ENCODE data around the gene CCDC13.
"Not testable (repeated sequence)": the region's sequence is repeated elsewhere in the genome, so short reads cannot be mapped to it uniquely, and the experiment has no call there.

The CCDC13 gene, protein sequence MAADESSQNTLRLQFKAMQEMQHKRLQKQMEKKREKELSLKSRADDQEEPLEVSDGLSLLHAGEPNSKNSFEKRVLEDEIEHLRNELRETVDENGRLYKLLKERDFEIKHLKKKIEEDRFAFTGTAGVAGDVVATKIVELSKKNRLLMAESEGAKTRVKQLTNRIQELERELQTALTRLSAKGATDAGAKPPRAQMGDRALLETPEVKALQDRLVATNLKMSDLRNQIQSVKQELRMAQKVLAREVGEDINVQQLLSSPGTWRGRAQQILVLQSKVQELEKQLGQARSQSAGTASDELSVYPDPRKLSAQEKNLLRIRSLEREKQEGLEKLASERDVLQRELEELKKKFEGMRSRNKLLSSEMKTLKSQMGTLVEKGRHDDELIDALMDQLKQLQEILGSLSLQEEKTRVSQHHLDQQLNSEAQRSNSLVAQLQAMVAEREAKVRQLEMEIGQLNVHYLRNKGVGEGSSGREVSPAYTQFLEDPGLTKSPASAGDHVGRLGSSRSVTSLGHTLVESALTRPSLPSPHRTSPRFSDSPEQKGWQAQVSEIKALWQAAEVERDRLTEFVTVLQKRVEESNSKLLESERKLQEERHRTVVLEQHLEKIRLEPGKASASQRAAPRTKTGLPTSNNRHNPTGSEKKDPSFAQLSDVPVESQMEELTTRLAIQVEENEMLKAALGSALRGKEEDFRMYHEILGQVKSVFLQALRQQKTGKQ

GRCh38 chr3:42772670-42773408 lies at the start of gene CCDC13:
Gene CCDC13 (minus strand): TSS chr3:42773253. CDS start chr3:42758345, 14,908 bp downstream.
- DNase-seq, result peak; percentile 96

DNA sequence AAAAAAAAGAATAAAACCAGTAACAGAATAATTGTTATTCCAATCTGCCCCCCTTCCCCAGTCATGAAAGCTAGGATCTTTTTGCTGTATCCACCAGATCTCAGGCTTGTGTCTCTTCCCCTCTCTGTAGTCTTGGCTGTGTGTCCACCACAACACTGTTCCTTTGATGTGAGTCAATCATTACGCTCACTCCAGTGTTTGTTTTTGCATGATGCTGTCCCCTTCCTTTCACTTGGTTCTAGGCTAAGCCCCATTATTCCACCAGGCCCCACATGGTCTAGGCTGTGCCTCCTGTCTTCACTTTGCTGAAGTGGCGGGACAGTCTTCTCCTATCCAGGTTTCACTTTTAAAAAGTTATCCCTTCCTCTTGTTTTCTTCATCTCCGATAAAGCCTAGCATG lies 49.8 kb upstream of the CCDC13 start:
- DNase-seq, result no peak

DNA sequence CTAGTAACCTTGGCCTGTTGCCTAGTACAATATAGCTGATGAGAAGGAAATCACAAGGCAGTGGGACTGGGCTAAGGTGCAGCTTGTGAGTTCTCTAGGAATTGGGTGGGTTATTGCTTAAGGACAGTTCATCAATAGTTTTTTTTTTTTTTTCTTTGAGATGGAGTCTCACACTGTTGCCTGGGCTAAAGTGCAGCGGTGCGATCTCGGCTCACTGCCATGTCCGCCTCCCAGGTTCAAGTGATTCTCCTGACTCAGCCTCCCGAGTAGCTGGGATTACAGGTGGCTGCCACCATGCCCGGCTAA lies 47.6 kb upstream of the CCDC13 start:
- DNase-seq, result no peak

DNA sequence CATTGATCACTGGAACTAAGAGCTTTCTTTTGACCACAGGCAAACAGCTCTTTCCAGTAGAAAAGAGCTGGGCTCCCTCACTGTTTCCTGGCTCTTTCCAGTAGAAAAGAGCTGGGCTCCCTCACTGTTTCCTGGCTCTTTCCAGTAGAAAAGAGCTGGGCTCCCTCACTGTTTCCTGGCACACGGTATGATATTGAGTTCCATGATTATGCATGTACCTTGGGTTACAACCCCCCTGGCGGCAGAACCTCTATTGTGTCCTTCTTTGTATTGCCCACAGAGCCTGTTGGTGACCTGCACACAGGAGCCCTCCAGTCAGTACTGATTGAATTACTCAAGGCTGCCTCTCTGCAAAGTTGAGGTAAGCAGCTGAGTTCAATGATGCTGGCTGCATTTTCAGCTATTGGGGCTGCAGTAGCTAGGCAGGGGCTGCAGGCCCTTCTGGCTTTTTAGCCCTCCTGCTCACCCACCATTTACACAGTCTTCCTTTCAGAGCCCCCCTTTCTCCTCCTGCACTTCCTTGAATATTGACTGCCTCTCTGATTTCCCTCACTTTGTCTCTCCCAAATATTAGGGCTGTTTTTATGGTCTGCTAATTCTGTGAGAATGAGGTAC lies 46.4 kb upstream of the CCDC13 start:
- DNase-seq, result no peak

DNA sequence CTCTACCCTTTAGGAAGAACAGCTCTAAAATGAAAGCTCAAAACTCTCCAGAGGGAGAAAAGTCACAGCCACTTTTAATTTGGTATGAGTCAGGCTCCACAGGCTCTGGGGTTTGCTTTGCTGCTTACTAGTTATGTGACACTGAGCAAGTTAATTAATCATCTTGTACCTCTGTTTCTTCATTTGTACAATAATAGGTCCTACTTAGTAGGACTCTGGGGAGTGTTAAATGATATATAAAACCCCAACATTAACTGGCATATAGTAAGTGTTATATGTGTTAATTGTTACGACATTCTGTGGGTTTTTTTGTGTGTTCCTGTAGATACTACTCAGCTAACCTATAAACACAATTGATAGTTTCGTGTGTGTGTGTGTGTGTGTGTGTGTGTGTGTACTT lies 42.8 kb upstream of the CCDC13 start:
- no peak for DNase-seq

DNA sequence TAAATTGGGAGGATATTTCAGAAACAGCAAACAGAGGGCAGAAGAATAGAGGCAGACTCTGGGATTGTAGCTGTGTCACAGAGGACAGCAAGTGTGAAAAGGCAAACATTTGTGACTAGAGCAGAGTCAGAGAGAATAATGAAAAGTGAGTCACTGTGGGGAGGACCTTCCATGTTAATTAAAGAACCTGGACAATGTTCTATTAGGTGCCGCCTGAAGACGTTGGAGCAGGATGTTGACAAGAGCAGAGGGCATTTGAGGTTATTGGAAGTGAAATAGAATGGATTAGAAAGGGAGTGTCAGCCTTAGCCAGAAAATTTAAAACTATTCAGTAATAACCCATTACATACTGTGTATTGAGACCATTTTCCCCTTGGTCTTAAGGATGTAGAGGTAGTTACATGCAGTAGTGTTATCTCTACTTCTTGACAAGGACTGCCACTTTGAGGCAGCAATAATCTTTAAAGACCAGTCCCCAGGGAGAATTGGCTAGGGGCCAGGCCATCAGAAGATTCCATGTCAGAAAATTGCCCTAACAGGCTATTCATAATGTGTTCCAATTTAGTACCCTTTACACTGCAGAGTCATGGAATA lies 42.0 kb upstream of the CCDC13 start:
- peak; percentile 13 for DNase-seq

DNA sequence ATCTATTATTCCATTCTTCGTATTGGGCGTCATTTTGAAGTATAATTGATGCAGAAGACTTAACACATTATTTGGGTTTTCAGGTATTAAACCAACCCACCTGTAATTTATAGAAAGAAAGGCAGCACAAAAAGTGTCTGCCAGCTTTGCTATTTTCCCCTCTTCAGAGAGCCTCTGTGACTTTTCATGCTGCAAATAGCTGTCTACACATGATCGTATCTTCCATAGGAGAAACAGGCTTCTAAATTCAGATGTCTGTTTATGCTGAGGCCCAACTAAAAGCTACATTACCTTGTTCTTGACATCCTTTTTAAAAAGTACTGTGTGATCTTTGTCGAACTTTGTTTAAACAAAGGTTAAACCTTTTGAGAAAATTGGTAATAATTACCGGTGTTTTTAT lies 41.2 kb upstream of the CCDC13 start:
- DNase-seq, result no peak

DNA sequence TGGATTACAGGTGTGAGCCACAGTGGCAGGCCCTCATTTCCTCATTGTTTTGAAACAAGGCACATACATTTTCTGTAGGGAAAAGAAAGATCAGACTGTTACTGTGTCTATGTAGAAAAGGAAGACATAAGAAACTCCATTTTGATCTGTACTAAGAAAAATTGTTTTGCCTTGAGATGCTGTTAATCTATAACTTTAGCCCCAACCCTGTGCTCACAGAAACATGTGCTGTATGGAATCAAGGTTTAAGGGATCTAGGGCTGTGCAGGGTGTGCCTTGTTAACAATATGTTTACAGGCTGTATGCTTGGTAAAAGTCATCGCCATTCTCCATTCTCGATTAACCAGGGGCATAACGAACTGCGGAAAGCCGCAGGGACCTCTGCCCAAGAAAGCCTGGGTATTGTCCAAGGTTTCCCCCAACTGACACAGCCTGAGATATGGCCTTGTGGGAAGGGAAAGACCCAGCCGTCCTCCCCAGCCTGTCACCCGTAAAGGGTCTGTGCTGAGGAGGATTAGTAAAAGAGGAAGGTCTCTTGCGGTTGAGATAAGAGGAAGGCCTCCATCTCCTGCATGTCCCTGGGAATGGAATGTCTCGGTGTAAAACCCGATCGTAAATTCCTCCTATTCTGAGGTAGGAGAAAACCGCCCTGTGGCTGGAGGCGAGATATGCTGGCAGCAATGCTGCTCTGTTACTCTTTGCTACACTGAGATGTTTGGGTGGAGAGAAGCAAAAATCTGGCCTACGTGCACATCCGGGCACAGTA lies 38.2 kb upstream of the CCDC13 start:
- not testable (repeated sequence) for DNase-seq

GRCh38 chr3:42810706-42811105 lies 37.7 kb upstream of the CCDC13 start:
- DNase-seq, result not testable (repeated sequence)

- no peak for DNase-seq
Observed at GRCh38 chr3:42809202-42809601, 36.1 kb upstream of the CCDC13 start, which contains the start of gene ACKR2. Gene ACKR2 (plus strand): TSS chr3:42809445. CDS start chr3:42864503, 55,058 bp downstream.

- DNase-seq, result no peak
Observed at GRCh38 chr3:42807929-42808328, 34.9 kb upstream of the CCDC13 start.

DNA sequence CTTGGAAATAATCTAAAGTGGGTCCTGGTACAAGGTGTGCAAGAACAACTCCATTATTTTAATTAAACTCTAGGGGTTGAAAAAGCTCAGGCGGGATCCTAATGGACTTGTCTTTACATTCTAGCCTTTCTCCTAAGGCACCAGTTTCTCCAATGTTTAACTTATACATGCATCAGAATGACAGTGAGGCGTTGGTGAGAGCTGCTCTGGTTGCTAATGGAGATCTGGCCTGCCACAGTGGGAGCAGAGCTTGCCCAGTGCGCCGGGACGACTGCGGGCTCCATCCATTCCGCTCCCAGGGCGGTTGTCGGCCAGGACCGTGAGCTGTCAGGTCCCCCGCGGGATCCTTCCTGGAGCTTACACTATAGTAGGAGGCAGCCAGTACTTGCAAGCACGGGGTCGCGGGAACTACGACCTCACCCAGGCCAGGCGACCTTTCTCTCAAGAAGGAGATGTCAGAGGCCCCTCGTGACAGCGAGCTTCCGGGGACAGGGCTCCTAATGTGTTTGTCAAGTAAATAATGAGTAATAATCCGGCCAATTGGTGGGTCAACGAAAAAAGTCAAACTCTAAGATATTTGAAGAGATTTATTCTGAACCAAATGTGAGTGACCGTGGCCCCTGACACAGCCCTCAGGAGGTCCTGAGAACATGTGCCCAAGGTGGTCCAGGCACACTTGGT lies 32.2 kb upstream of the CCDC13 start:
- DNase-seq, result peak; percentile 60

- no peak for DNase-seq
Observed at GRCh38 chr3:42804831-42805132, 31.7 kb upstream of the CCDC13 start.

DNA sequence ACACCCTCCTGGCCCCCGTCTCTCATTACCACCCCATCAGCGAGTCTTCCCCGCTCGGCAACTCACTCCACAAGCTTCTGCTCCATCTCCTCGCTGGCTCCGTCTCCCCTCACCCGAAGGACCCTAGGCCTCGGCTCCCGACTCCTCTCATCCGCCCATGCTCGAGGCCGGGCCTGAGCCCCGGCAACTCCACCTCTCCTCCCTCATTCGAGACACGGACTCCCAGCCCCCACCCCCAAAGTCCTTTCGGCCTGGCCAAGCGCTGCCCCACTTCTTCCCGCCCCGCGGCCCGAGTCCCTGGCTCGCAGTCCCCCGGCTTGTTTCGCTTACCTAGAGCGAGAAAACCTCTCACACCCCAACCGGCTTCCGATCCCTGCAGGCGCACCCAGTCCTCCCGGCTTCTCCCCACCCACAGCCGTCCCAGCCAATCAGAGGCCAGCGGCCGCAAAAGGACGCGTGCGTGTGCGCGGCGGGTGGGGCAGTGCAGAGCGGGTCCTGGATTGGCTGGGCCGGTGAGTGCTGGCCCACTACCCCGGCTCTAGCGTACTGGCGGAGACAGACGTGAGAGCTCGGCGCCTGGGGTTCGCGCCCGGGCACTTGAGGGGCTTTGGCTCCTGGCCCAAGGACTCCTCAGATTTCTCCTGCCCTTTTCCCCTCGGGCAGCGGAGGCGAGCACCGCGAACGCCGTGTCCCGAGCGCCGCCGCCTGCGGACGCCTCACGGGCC lies 31.2 kb upstream of the CCDC13 start, which contains the start of gene HIGD1A:
TSS of gene HIGD1A (minus strand) at position 385 of the 725 bp plus-strand sequence. CDS start 10,237 bp downstream, outside the sequence.
- DNase-seq, result peak; percentile 96

GRCh38 chr3:42803414-42804105 lies 30.5 kb upstream of the CCDC13 start:
- DNase-seq, result peak; percentile 88

GRCh38 chr3:42802876-42803413 lies 29.9 kb upstream of the CCDC13 start:
- DNase-seq, result no peak

- no peak for DNase-seq
Observed at GRCh38 chr3:42801784-42802183, 28.7 kb upstream of the CCDC13 start.

DNA sequence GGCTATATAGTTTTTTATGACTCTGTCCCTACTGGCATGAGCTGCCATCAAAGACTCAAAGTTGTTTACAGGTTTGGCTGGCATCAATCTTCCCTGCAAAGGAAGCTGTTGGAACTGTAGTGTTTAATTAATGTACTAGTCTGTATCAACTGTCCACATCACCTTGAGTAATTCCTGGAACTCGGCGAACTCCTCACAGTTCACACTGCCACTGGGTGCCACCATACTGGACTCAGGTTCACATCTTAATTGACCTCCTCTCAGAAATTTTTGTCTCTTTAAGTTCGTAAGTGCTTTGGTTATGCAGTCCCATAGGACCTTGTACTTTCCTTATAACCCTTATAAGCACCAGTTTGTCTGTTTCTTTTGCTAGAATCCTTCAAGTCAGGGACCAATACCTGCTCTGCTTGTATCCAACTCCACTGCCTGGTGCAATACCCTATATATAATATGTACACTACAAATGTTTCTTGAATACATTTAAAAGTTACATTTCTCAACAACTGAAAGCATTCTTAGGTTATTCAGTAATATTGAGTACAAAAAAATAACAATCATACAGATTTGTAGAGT lies 28.1 kb upstream of the CCDC13 start:
- DNase-seq, result no peak

GRCh38 chr3:42800251-42800650 lies 27.2 kb upstream of the CCDC13 start:
- no peak for DNase-seq
